Upper lobe of left lung (tissue), 4 donors: ENCODE data around the gene RAD50.

Experiments
- CTCF ChIP-seq, 6 experiments: fragments of 450-650 bp in 4 of 6; fragments of 200-600 bp in 2 of 6; sonication (generic) in 2 of 6; IDR thresholded peaks; one replicate each; pipeline ENCODE4 v1.5.1; 2016 to 2019; ENCODE audit warnings: antibody characterized with exemption in 6 of 6
- EP300 ChIP-seq, 4 donors: sonication (generic); formaldehyde crosslinking; IDR thresholded peaks; one replicate each; pipeline ENCODE4 v1.5.1; 2017; ENCODE audit warnings: antibody characterized with exemption in 4 of 4, control low read depth in 2 of 4
- POLR2A ChIP-seq, 4 donors: fragments of 450-650 bp; IDR thresholded peaks; one replicate each; pipeline ENCODE4 v1.5.1; 2016 to 2017; ENCODE audit warnings: antibody characterized with exemption in 4 of 4, mild to moderate bottlenecking in 2 of 4

GRCh38 chr5:132687995-132688394 is 131.2 kb downstream of the RAD50 start:
- TF ChIP-seq CTCF (IDR thresholded peaks at IDR 0.05) (no peak), EP300 (IDR thresholded peaks at IDR 0.05) (no peak), POLR2A (IDR thresholded peaks at IDR 0.05) (no peak)
